Measurements from ENCODE around the gene STMN3. TPM values are rescaled to one million over a fixed set of nuclear protein-coding genes. Genes with fewer than 3 reads are reported as not detected.
A peak's percentile ranks its signal among the peaks of the same experiment; 100 is the strongest.

STMN3 gene
- total RNA-seq, 6 donors from 2014 or later = 2.1 to 16.5 (median 9.1) TPM

DNA sequence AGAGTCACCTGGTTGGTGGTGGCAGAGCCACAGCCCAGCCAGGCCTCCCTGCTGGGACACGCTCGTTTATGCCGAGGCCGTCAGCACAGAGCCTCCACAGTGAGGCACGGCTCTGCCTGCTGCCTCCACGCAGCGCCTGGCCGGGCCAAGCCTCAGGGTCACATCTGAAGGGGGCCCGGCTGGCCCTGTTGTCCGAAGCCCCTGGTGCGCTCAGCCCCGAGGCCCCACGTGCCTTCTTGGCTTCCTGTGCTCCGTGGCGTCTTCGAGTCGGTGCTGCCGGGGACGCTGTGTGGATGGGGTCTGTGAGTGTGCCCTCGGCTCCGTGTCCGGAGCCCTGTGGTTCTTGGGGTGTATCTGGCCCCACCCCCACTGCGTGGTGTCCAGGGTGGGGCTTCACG is 32.9 kb upstream of the STMN3 start:
- peaks cover 0 to 5% (median 0%) of the 10 kb centered on the region in 4 donors for H3K36me3 ChIP-seq
- no peak for TF ChIP-seq POLR2A (IDR thresholded peaks at IDR 0.05)
- TF ChIP-seq, protein P1, sequence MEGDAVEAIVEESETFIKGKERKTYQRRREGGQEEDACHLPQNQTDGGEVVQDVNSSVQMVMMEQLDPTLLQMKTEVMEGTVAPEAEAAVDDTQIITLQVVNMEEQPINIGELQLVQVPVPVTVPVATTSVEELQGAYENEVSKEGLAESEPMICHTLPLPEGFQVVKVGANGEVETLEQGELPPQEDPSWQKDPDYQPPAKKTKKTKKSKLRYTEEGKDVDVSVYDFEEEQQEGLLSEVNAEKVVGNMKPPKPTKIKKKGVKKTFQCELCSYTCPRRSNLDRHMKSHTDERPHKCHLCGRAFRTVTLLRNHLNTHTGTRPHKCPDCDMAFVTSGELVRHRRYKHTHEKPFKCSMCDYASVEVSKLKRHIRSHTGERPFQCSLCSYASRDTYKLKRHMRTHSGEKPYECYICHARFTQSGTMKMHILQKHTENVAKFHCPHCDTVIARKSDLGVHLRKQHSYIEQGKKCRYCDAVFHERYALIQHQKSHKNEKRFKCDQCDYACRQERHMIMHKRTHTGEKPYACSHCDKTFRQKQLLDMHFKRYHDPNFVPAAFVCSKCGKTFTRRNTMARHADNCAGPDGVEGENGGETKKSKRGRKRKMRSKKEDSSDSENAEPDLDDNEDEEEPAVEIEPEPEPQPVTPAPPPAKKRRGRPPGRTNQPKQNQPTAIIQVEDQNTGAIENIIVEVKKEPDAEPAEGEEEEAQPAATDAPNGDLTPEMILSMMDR (IDR thresholded peaks at IDR 0.05) = no peak
- no peak for TF ChIP-seq POLR2AphosphoS5 (IDR thresholded peaks at IDR 0.05)
- no peak for TF ChIP-seq EP300 (IDR thresholded peaks at IDR 0.05)
- H3K9me3 ChIP-seq = no peaks in the 10 kb centered on the region
- DNase-seq (peak in 1 of 2 donors; percentile 86), ATAC-seq (ENCODE audit: low FRiP score in 2 of 2) (no peak)
- H3K4me3 ChIP-seq = no peak overlapping the region
- 93% methylated on average over 20 of the region's 24 CpGs; no CpG with 5 or more reads in 1 of the 2 donors for WGBS, 2 donors
- H3K27ac ChIP-seq = peak overlapping the region; percentile 90 to 96 (median 91)
- H3K27me3 ChIP-seq = no peaks in the 10 kb centered on the region
- H3K4me1 ChIP-seq = peaks cover 44 to 56% (median 46%) of the 10 kb centered on the region in 4 donors

DNA sequence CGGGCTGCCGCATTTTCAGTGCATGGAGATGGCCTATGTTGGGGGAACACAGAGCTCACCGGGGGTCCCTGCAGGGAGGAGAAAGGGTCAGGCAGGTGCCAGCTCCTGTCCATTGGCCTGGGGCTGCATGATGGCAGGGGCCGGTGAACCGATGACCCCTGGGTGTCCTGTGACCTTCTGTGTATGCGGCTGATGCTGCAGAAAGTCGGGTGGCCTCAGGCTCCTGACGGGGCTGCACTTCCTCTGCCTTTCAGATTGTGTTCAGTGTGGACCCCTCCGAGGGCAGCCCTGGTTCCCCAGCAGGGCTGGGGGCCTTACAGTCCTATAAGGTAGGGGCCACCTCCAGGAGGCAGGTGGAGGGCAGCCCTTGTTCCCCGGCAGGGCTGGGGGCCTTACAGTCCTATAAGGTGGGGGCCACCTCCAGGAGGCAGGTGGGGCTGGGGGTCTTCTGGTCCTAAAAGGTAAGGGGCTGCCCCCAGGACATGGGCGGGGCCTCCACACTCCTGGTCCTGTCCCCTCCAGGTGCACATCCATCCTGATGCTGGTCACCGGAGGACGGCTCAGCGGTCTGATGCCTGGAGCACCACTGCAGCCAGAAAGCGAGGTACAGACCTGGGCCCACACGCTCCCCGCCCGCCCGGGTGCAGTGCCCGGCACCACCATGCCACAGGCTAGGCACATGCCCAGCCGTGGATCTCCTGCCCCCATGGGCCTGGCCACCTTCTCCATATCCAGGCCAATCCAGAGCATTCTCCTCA is 32.2 kb upstream of the STMN3 start:
- TF ChIP-seq POLR2A (IDR thresholded peaks at IDR 0.05) (no peak), POLR2AphosphoS5 (IDR thresholded peaks at IDR 0.05) (no peak), EP300 (IDR thresholded peaks at IDR 0.05) (no peak)
- TF ChIP-seq, protein P1 (IDR thresholded peaks at IDR 0.05) = no peak
- ATAC-seq (ENCODE audit: low FRiP score in 2 of 2) = no peak
- H3K4me3 ChIP-seq = no peak overlapping the region
- peak in 1 of 2 donors; percentile 78 for DNase-seq
- peak overlapping the region; percentile 90 to 96 (median 91) for H3K27ac ChIP-seq
- H3K4me1 ChIP-seq = peaks cover 43 to 55% (median 46%) of the 10 kb centered on the region in 4 donors
- H3K27me3 ChIP-seq = no peaks in the 10 kb centered on the region
- no peaks in the 10 kb centered on the region for H3K9me3 ChIP-seq
- 87 to 93% methylated on average over 8 to 21 of the region's 21 CpGs for WGBS, 2 donors
- peaks cover 0 to 7% (median 0%) of the 10 kb centered on the region in 4 donors for H3K36me3 ChIP-seq

DNA sequence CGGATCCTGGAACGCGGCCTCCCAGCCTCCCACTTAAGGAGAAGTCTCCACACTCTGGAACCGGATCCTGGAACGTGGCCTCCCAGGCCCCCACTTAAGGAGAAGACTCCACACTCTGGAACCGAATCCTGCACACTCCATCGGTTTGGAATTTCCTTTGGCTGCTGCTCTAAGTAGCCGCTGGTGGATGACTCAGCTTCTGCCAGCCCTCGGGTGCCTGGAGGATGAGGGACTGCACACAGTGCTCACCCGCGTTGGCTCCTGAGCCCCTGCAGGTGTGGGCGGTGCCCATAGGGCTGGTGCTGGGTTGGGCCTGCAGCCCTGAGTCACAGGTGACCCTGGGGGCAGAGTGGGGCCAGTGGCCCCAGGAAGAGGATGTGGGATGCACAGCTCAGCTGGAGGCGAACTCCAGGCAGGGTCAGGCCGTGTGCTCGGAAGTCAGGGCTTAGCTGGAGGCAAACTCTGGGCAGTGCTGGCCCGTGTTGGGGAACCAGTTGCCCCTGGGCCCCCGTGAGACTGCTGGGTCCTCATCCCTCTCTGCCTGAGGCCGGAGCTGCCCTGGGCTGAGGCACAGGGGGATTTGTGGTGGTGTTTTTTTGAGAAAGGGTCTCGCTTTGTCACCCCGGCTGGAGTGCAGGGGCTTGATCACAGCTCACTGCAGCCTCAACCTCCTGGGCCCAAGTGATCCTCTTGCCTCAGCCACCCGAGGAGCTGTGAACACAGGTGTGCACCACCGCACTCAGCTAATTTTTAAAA is 29.3 kb upstream of the STMN3 start:
- DNase-seq (peak; percentile 52 to 82), ATAC-seq (ENCODE audit: low FRiP score in 2 of 2) (peak; percentile 63 to 77)
- WGBS, 2 donors = 78 to 88% methylated on average over 21 to 22 of the region's 22 CpGs
- Histone ChIP-seq H3K9me3 (no peaks in the 10 kb centered on the region), H3K4me1 (peaks cover 19 to 37% (median 25%) of the 10 kb centered on the region in 4 donors), H3K27ac (peak overlapping the region; percentile 25 to 68 (median 52)), H3K36me3 (peaks cover 0 to 30% (median 7%) of the 10 kb centered on the region in 4 donors), H3K4me3 (no peak overlapping the region), H3K27me3 (no peaks in the 10 kb centered on the region)
- peak in 1 of 2 donors; percentile 41 for TF ChIP-seq POLR2AphosphoS5 (IDR thresholded peaks at IDR 0.05)
- TF ChIP-seq POLR2A (IDR thresholded peaks at IDR 0.05) = no peak

DNA sequence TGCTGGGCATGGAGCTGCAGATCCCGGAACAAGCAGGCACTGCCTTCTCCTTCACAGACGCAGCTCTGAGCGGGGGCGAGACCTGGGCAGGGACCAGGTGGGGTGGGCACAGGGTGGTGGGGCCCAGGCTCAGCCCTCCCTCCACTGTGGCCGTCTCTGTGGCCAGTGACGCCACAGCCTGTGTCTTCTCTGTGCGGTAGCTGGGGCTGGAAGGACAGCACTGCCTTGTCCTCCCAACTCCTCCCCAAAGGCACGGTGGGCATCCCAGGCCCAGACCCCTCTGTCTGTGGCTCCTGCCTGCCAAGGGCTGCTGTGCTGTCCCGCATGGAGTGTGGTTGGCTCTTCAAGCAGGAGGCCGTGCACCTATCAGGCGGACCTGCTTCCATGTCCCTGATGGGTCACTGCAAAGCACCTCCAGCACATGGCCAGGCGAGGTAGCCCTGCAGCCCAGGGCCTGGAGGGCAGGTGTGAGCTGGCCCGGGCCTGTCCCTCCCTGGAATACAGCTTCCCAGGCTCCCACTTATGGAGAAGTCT is 28.5 kb upstream of the STMN3 start:
- Histone ChIP-seq H3K9me3 (no peaks in the 10 kb centered on the region), H3K4me3 (no peak overlapping the region), H3K4me1 (peaks cover 10 to 28% (median 17%) of the 10 kb centered on the region in 4 donors), H3K27me3 (no peaks in the 10 kb centered on the region), H3K36me3 (peaks cover 0 to 36% (median 10%) of the 10 kb centered on the region in 4 donors), H3K27ac (peak overlapping the region in 3 of 4 donors; percentile 38 to 68 (median 66))
- 97 to 100% methylated on average over 5 to 12 of the region's 13 CpGs for WGBS, 2 donors
- TF ChIP-seq EP300 (IDR thresholded peaks at IDR 0.05) = no peak
- TF ChIP-seq, protein P1 (IDR thresholded peaks at IDR 0.05) = no peak
- no peak for TF ChIP-seq POLR2A (IDR thresholded peaks at IDR 0.05)
- TF ChIP-seq POLR2AphosphoS5 (IDR thresholded peaks at IDR 0.05) = no peak
- peak in 1 of 2 donors; percentile 62 for DNase-seq
- no peak for ATAC-seq (ENCODE audit: low FRiP score in 2 of 2)
